HepG2 (cell line): Measurements from ENCODE around the gene SNIP1. TPM values are rescaled to one million over a fixed set of nuclear protein-coding genes. Genes with fewer than 3 reads are reported as not detected.
A peak's percentile ranks its signal among the peaks of the same experiment; 100 is the strongest.

Experiments used
- BORCS8-MEF2B ChIP-seq: sonication (generic); formaldehyde crosslinking; IDR thresholded peaks from 2 replicates; pipeline ENCODE4 v1.8.0; 2022; ENCODE audit warnings: mild to moderate bottlenecking, missing genetic modification reagents
- CBFB ChIP-seq: sonication (generic); formaldehyde crosslinking; IDR thresholded peaks from 2 replicates; pipeline ENCODE4 v1.4.0; 2020; ENCODE audit warnings: missing genetic modification reagents
- FOXA3 ChIP-seq: IDR thresholded peaks from 2 replicates; pipeline ENCODE4 v1.6.1; 2016; ENCODE audit warnings: missing genetic modification reagents, missing compliant biosample characterization
- FOXO1 ChIP-seq: sonication (generic); formaldehyde crosslinking; IDR thresholded peaks from 2 replicates; pipeline ENCODE4 v1.4.0; 2020; ENCODE audit warnings: missing genetic modification reagents
- MTA1 ChIP-seq: sonication (generic); formaldehyde crosslinking; IDR thresholded peaks from 2 replicates; pipeline ENCODE4 v1.4.0; 2020; ENCODE audit warnings: missing genetic modification reagents, mild to moderate bottlenecking, borderline replicate concordance
- MTA3 ChIP-seq: sonication (generic); formaldehyde crosslinking; IDR thresholded peaks from 2 replicates; pipeline ENCODE4 v1.4.0; 2020; ENCODE audit warnings: missing genetic modification reagents
- MXD4 ChIP-seq: IDR thresholded peaks from 2 replicates; pipeline ENCODE4 v1.6.1; 2016; ENCODE audit warnings: mild to moderate bottlenecking, missing biosample characterization, missing genetic modification reagents
- REXO4 ChIP-seq: sonication (generic); formaldehyde crosslinking; IDR thresholded peaks from 2 replicates; pipeline ENCODE4 v1.8.0; 2022; ENCODE audit warnings: missing genetic modification reagents, mild to moderate bottlenecking, borderline replicate concordance
- SKI ChIP-seq: fragments of 450-650 bp; IDR thresholded peaks from one replicate; pipeline ENCODE4 v1.6.1; 2018; ENCODE audit warnings: mild to moderate bottlenecking; ENCODE audit not compliant: partially characterized antibody
- TSC22D2 ChIP-seq: sonication (generic); formaldehyde crosslinking; IDR thresholded peaks from 2 replicates; pipeline ENCODE4 v1.5.1; 2020; ENCODE audit warnings: missing genetic modification reagents, mild to moderate bottlenecking, borderline replicate concordance
- ZKSCAN8 ChIP-seq: IDR thresholded peaks from 2 replicates; pipeline ENCODE4 v1.6.1; 2016; ENCODE audit warnings: borderline replicate concordance, missing genetic modification reagents, missing compliant biosample characterization
- ZNF264 ChIP-seq: sonication (generic); formaldehyde crosslinking; IDR thresholded peaks from 2 replicates; pipeline ENCODE4 v1.4.0; 2020; ENCODE audit warnings: missing genetic modification reagents
- ZNF672 ChIP-seq: sonication (generic); formaldehyde crosslinking; IDR thresholded peaks from 2 replicates; pipeline ENCODE4 v1.8.1; 2022; ENCODE audit warnings: missing genetic modification reagents
- ZSCAN20 ChIP-seq: sonication (generic); formaldehyde crosslinking; IDR thresholded peaks from 2 replicates; pipeline ENCODE4 v1.4.0; 2020; ENCODE audit warnings: missing genetic modification reagents, mild to moderate bottlenecking, borderline replicate concordance
- polyA plus RNA-seq, 8 experiments: library from polyadenylated mRNA; depleted of rRNA in 3 of 8; stranded (reverse) in 7 of 8; unstranded in 1 of 8; fragments of >200 nt; fragmentation: Illumina TruSeq in 4 of 8; extraction: Trizol in 4 of 8; gene quantifications; 2 replicates each; pipeline versions ENCODE4 v1.2.1 to v1.2.3, GENCODE V29; 2011 to 2016; ENCODE audit warnings: low read depth in 4 of 8, missing spikeins in 1 of 8, mixed read lengths in 1 of 8; ENCODE audit not compliant: insufficient read depth in 1 of 8
- total RNA-seq, 5 experiments: library from RNA; depleted of rRNA; stranded (reverse); fragments of >200 nt; fragmentation: Illumina TruSeq; extraction: Trizol; gene quantifications; 2 replicates each; pipeline ENCODE4 v1.2.3, GENCODE V29; 2016; ENCODE audit warnings: low read depth in 1 of 5
- TF ChIP-seq, protein P1 (sequence below): IDR thresholded peaks from 2 replicates; pipeline ENCODE4 v1.6.1; 2012; ENCODE audit warnings: inconsistent platforms
- TF ChIP-seq, protein P2 (sequence below): sonication (generic); formaldehyde crosslinking; IDR thresholded peaks from 2 replicates; pipeline ENCODE4 v1.4.0; 2020; ENCODE audit warnings: missing genetic modification reagents
- TF ChIP-seq, protein P3 (sequence below): sonication (generic); formaldehyde crosslinking; IDR thresholded peaks from 2 replicates; pipeline ENCODE4 v1.9.0; 2021; ENCODE audit warnings: mild to moderate bottlenecking, missing genetic modification reagents
- TF ChIP-seq, protein P4 (sequence below): sonication (generic); formaldehyde crosslinking; IDR thresholded peaks from 2 replicates; pipeline ENCODE4 v1.8.1; 2023; ENCODE audit warnings: mild to moderate bottlenecking, moderate library complexity, missing genetic modification reagents

Gene SNIP1
- total and polyA plus RNA-seq, 2 of the 13 experiments (the other 11 are each of a cell fraction or from before 2014, with no cell fraction given), result 5.5 to 11.2 TPM

DNA sequence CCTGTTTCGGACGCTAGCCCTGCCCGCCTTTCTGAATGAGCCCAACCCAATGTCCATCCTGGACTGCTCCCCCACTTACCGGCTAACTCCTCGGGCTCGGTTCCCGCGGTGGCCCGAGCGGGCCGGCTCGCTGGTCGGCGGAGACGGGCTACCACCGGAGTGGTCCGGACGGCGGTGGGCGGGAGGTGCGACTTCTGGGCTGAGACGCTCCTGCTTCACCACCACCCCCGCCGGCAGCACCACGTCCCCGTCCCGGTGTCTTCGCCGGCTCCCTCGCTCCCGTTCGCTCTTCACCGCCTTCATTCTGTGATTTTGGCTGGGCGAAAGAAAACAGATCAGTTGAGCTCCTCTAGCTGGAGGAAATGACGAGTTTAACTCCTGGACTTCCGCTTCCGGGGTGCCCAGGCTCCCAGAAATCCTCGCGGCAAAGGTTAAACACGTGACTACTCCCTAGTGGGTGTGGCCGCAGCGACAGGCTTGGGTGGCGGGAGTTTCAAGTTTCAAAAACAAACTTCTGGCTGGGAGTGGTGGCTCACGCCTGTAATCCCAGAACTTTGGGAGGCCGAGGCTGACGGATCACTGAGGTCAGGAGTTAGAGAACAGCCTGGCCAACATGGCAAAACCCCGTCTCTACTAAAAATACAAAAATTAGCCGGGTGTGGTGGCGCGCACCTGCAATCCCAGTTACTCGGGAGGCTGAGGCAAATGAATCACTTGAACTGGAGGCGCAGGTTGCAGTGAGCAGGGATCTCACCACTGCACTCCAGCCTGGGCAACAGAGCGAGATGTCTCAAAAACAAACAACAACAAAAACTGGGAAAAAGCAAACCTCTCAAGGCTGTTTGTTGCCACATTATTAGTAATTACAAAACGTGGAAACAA, at the start of gene SNIP1 (continued):
- TF ChIP-seq BORCS8-MEF2B (CRISPR knock-in tag), result peak; percentile 75; the same call in 1 of the 2 replicates
- peak; percentile 61; the same call in 1 of the 2 replicates for TF ChIP-seq REXO4 (CRISPR knock-in tag)
- TF ChIP-seq SKI, result no peak
- TF ChIP-seq ZNF264, result peak; percentile 55
- no peak for TF ChIP-seq FOXO1 (CRISPR knock-in tag)
- TF ChIP-seq CBFB, result 0 out of 2 replicates have a peak, but pooled peaks have one; percentile 40
- TF ChIP-seq MXD4 (CRISPR knock-in tag), result peak; percentile 59; the same call in 1 of the 2 replicates
- TF ChIP-seq MTA3, result no peak
- TF ChIP-seq ZNF672 (CRISPR knock-in tag), result no peak
- peak; percentile 10; the same call in 1 of the 2 replicates for TF ChIP-seq FOXA3 (CRISPR knock-in tag)
- TF ChIP-seq, protein P1, sequence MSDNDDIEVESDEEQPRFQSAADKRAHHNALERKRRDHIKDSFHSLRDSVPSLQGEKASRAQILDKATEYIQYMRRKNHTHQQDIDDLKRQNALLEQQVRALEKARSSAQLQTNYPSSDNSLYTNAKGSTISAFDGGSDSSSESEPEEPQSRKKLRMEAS, result peak; percentile 75
- TF ChIP-seq TSC22D2, result no peak
- peak; percentile 28; the same call in 1 of the 2 replicates for TF ChIP-seq MTA1 (CRISPR knock-in tag)
- peak; percentile 51; the same call in 1 of the 2 replicates for TF ChIP-seq ZKSCAN8
- TF ChIP-seq, protein P2, sequence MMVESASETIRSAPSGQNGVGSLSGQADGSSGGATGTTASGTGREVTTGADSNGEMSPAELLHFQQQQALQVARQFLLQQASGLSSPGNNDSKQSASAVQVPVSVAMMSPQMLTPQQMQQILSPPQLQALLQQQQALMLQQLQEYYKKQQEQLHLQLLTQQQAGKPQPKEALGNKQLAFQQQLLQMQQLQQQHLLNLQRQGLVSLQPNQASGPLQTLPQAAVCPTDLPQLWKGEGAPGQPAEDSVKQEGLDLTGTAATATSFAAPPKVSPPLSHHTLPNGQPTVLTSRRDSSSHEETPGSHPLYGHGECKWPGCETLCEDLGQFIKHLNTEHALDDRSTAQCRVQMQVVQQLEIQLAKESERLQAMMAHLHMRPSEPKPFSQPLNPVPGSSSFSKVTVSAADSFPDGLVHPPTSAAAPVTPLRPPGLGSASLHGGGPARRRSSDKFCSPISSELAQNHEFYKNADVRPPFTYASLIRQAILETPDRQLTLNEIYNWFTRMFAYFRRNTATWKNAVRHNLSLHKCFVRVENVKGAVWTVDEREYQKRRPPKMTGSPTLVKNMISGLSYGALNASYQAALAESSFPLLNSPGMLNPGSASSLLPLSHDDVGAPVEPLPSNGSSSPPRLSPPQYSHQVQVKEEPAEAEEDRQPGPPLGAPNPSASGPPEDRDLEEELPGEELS (CRISPR knock-in tag), result peak; percentile 26
- TF ChIP-seq, protein P3, sequence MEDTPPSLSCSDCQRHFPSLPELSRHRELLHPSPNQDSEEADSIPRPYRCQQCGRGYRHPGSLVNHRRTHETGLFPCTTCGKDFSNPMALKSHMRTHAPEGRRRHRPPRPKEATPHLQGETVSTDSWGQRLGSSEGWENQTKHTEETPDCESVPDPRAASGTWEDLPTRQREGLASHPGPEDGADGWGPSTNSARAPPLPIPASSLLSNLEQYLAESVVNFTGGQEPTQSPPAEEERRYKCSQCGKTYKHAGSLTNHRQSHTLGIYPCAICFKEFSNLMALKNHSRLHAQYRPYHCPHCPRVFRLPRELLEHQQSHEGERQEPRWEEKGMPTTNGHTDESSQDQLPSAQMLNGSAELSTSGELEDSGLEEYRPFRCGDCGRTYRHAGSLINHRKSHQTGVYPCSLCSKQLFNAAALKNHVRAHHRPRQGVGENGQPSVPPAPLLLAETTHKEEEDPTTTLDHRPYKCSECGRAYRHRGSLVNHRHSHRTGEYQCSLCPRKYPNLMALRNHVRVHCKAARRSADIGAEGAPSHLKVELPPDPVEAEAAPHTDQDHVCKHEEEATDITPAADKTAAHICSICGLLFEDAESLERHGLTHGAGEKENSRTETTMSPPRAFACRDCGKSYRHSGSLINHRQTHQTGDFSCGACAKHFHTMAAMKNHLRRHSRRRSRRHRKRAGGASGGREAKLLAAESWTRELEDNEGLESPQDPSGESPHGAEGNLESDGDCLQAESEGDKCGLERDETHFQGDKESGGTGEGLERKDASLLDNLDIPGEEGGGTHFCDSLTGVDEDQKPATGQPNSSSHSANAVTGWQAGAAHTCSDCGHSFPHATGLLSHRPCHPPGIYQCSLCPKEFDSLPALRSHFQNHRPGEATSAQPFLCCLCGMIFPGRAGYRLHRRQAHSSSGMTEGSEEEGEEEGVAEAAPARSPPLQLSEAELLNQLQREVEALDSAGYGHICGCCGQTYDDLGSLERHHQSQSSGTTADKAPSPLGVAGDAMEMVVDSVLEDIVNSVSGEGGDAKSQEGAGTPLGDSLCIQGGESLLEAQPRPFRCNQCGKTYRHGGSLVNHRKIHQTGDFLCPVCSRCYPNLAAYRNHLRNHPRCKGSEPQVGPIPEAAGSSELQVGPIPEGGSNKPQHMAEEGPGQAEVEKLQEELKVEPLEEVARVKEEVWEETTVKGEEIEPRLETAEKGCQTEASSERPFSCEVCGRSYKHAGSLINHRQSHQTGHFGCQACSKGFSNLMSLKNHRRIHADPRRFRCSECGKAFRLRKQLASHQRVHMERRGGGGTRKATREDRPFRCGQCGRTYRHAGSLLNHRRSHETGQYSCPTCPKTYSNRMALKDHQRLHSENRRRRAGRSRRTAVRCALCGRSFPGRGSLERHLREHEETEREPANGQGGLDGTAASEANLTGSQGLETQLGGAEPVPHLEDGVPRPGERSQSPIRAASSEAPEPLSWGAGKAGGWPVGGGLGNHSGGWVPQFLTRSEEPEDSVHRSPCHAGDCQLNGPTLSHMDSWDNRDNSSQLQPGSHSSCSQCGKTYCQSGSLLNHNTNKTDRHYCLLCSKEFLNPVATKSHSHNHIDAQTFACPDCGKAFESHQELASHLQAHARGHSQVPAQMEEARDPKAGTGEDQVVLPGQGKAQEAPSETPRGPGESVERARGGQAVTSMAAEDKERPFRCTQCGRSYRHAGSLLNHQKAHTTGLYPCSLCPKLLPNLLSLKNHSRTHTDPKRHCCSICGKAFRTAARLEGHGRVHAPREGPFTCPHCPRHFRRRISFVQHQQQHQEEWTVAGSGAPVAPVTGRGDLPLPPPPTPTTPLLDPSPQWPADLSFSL (CRISPR knock-in tag), result no peak
- TF ChIP-seq, protein P4, sequence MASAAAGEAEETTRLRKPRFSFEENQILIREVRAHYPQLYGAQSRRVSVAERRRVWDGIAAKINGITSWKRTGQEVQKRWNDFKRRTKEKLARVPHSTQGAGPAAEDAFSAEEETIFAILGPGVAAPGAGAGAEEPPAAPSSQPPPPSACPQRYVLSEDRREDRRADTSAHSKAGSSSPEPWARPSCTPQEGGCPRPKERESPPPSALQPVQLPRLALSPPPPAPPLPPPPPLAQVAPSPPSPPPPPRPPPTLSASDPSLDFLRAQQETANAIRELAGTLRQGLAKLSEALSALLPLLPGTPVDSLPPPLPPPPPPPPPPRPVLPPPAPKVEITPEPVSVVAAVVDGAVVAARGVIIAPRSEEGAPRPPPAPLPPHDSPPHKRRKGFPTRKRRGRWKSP, result no peak
- TF ChIP-seq ZSCAN20 (CRISPR knock-in tag), result no peak
